HG02981 (cell line): ENCODE data around the gene MYCBPAP.

Source experiments
- ATAC-seq: cut with Tn5 transposase; IDR thresholded peaks from one replicate; pipeline ENCODE4 v1.9.1; 2021; ENCODE audit warnings: mild to moderate bottlenecking, moderate library complexity; ENCODE audit not compliant: unreplicated experiment

MYCBPAP gene

GRCh38 chr17:50507871-50508572, at the start of gene MYCBPAP:
TSS of gene MYCBPAP (plus strand) at chr17:50508439. CDS start at chr17:50508675, 236 bp downstream.
- no peak for ATAC-seq

GRCh38 chr17:50458701-50459676, 49.2 kb upstream of the MYCBPAP start:
- no peak for ATAC-seq

- no peak for ATAC-seq
Observed at GRCh38 chr17:50459756-50460155, 48.5 kb upstream of the MYCBPAP start.

GRCh38 chr17:50460831-50461526, 47.3 kb upstream of the MYCBPAP start:
- ATAC-seq, result no peak

GRCh38 chr17:50461550-50462132, 46.6 kb upstream of the MYCBPAP start:
- ATAC-seq, result no peak

GRCh38 chr17:50462446-50462845, 45.8 kb upstream of the MYCBPAP start:
- ATAC-seq, result no peak

GRCh38 chr17:50464121-50464520, 44.1 kb upstream of the MYCBPAP start:
- ATAC-seq, result no peak

- ATAC-seq, result no peak
Observed at GRCh38 chr17:50464736-50465135, 43.5 kb upstream of the MYCBPAP start.

GRCh38 chr17:50465171-50465570, 43.1 kb upstream of the MYCBPAP start:
- ATAC-seq, result no peak

GRCh38 chr17:50465635-50466034, 42.6 kb upstream of the MYCBPAP start:
- no peak for ATAC-seq

GRCh38 chr17:50466371-50467113, 41.7 kb upstream of the MYCBPAP start:
- ATAC-seq, result no peak

GRCh38 chr17:50467114-50467854, 41.0 kb upstream of the MYCBPAP start:
- ATAC-seq, result no peak

- no peak for ATAC-seq
Observed at GRCh38 chr17:50467855-50468303, 40.4 kb upstream of the MYCBPAP start.

GRCh38 chr17:50468304-50469207, 39.7 kb upstream of the MYCBPAP start, which contains the start of gene CHAD:
TSS of gene CHAD (minus strand) at chr17:50468880. CDS start at chr17:50468813, 67 bp downstream.
- ATAC-seq, result no peak

- ATAC-seq, result no peak
Observed at GRCh38 chr17:50469208-50469605, 39.0 kb upstream of the MYCBPAP start.

GRCh38 chr17:50469671-50470305, 38.5 kb upstream of the MYCBPAP start:
- ATAC-seq, result no peak

GRCh38 chr17:50470426-50470825, 37.8 kb upstream of the MYCBPAP start:
- no peak for ATAC-seq
